ENCODE measurements around the gene CBX4.

Gene CBX4

DNA sequence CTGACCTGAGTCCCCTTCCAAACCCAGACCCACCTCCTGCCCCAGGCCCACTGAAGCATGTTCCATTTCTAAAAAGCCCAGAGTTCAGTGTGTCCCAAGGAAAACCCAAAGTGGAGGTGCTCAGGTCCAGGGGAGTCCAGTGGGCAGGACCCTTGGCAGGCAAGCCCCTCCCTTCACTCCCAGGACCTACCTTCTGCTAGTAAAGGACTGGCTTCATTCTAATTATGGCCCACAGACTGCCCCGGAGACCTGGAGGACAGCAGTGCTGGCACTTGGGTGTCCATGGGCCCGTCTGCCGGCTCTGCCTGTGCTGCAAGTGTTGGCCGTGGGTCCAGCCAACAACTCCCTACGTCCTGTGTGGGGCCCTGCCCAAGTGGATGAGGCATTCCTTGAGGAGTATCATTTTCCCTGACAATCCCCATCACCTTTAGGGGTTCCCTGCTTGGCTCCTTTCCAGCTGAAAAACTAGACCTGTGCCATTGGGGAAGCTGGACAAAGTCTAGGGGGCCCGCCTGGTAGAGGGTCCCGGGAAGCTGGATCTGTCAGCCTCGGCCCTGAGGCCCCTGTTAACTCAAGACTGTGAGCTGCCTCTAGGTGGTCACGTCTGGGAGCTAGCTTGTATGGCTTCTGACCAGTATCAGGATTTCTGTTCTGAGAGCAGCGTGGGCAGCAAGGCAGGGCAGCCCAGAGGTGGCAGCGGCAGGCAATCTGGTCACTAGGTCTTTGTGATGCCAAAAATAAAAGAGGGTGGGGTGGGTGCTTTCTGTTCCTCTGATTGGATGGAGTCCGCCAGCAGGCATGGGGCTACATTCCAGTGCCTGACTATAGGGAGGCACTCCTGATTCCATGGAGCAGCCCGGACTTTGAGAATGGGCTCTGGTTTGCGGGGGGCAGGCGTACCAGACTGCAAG, 53.1 kb downstream of the CBX4 start:
- no peak for DNase-seq

DNA sequence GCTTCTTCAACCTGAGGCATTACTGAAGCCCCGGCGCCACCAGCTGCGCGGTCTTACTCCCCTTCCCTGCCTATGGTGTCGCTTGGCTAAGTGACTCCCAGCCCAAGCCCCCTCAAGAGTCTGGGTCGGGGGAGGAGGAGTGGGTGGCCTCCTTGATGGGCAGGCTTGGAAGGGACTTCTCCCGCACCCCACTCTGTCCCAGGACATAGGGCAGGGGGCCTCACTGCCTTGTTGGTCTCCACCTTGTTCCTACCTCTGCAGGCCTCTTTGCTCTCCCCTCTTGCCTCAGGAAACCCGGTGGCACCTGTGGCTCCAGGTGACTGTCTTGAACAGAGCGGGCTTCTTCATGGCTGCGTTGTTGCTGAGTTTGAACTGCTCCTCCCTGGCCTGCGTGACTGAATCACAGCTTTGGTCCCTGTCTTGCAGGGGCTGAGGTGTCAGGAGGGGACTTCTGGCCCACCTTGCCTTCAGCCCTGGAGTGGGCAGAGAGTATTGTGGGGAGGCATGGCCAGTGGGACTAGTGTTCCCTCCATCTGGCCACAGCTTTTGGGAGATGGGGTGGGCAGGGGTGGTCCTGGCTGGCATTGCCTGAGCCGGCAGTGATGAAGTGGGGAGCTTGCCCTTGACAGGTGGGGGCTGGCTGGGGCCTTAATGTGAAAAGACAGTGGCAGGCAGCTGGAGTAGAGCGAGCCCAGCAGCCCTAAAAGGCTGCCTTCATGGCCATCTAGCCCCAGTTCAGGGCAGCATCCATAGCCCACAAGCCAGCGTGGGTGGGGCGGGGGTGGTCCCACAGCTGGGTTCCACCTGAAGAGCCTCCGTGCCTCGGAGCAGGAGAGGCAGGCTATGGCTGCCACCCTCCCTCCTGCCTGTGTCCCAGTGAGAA, 54.0 kb downstream of the CBX4 start:
- DNase-seq, result no peak

DNA sequence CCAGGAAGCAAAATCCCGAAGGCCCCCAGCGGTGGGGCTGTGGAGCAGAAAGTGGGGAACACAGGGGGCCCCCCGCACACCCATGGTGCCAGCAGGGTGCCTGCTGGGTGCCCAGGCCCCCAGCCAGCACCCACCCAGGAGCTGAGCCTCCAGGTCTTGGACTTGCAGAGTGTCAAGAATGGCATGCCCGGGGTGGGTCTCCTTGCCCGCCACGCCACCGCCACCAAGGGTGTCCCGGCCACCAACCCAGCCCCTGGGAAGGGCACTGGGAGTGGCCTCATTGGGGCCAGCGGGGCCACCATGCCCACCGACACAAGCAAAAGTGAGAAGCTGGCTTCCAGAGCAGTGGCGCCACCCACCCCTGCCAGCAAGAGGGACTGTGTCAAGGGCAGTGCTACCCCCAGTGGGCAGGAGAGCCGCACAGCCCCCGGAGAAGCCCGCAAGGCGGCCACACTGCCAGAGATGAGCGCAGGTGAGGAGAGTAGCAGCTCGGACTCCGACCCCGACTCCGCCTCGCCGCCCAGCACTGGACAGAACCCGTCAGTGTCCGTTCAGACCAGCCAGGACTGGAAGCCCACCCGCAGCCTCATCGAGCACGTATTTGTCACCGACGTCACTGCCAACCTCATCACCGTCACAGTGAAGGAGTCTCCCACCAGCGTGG, 54.8 kb downstream of the CBX4 start:
- no peak for DNase-seq

DNA sequence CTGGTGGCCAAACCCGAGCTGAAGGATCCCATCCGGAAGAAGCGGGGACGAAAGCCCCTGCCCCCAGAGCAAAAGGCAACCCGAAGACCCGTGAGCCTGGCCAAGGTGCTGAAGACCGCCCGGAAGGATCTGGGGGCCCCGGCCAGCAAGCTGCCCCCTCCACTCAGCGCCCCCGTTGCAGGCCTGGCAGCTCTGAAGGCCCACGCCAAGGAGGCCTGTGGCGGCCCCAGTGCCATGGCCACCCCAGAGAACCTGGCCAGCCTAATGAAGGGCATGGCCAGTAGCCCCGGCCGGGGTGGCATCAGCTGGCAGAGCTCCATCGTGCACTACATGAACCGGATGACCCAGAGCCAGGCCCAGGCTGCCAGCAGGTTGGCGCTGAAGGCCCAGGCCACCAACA, 55.3 kb downstream of the CBX4 start:
- no peak for DNase-seq
